Uterus (tissue), 2 donors: ENCODE data around the gene LRRC8C.

Source experiments
- POLR2A ChIP-seq, 2 donors: fragments of 450-650 bp; IDR thresholded peaks; one replicate each; pipeline ENCODE4 v1.6.1; 2016; ENCODE audit warnings: antibody characterized with exemption in 2 of 2, mild to moderate bottlenecking in 1 of 2, moderate library complexity in 1 of 2
- TF ChIP-seq, protein P1 (sequence below), 4 experiments: fragments of 200-600 bp in 2 of 4; fragments of 450-650 bp in 2 of 4; sonication (generic) in 2 of 4; IDR thresholded peaks; one replicate each; pipeline ENCODE4 v1.5.1; 2016 to 2019; ENCODE audit warnings: antibody characterized with exemption in 4 of 4, mild to moderate bottlenecking in 2 of 4, moderate library complexity in 1 of 4

DNA sequence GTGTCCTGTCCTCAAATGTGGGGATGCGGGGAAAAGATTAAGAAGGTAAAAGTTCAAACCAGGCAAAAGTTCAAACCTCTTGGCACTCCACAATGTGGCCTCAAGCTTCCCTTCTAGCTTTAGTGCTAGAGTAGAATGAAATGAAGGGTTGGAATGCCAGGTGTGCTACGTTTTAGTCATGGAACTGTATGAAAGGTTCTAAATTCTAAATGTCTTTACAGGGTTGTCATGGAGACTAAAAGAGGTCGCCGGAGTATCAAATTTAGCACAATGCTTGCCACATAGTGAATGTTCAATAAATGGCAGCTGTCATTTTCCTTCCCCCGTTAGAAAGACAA lies 130.7 kb downstream of the LRRC8C start:
- TF ChIP-seq, protein P1, sequence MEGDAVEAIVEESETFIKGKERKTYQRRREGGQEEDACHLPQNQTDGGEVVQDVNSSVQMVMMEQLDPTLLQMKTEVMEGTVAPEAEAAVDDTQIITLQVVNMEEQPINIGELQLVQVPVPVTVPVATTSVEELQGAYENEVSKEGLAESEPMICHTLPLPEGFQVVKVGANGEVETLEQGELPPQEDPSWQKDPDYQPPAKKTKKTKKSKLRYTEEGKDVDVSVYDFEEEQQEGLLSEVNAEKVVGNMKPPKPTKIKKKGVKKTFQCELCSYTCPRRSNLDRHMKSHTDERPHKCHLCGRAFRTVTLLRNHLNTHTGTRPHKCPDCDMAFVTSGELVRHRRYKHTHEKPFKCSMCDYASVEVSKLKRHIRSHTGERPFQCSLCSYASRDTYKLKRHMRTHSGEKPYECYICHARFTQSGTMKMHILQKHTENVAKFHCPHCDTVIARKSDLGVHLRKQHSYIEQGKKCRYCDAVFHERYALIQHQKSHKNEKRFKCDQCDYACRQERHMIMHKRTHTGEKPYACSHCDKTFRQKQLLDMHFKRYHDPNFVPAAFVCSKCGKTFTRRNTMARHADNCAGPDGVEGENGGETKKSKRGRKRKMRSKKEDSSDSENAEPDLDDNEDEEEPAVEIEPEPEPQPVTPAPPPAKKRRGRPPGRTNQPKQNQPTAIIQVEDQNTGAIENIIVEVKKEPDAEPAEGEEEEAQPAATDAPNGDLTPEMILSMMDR (IDR thresholded peaks at IDR 0.05) = no peak
- no peak for TF ChIP-seq POLR2A (IDR thresholded peaks at IDR 0.05)
